Measurements from ENCODE around the gene KHNYN. TPM values are rescaled to one million over a fixed set of nuclear protein-coding genes. Genes with fewer than 3 reads are reported as not detected.

KHNYN gene
- 23.4 to 28.8 TPM (median 27.6 TPM) in 5 replicates for total RNA-seq (2022; extraction: Qiagen RNA extraction; ENCODE audit: low read depth)

DNA sequence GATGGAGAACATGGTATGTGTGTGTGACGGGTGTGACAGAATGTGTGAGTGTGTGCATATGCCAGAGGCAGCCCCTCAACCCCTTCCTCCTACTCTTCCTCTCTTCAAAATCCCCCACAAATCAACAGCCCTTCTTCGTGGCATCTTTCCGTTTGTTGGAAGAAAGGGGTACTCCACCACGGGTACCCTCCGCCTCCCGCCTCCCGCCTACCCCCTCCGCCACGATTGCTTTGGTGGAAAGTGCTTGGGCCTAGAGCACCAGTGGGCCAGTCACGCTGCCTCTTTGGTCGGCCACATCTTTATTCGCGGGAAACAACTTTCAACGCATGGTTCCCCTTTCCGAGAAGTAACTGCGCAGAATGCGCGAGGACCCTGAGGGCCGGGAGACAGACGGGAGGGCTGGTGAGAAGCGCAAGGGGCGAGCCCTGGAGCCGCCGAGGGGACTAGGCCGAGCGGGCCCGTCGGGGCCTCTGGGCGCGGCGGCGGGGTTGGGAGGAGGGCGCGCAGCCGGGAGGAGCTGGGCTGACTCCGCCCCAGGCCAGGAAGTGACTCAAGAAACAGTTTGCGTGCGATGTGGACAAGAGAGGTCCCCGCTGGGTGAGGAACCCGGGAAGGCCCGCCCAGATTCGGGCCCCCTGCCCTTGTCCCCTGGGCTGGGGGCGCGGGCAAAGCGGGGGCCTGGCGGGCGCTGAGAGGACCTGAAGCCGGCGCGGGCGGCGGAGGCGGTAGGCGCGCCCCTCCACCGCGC lies at the start of gene KHNYN, which contains the start of gene CBLN3:
Gene KHNYN (plus strand): TSS at position 560 of the 748 bp plus-strand sequence. CDS start 777 bp downstream, outside the sequence.
Gene CBLN3 (minus strand): TSS at position 274 of the 748 bp plus-strand sequence. CDS start 614 bp downstream, outside the sequence.

DNA sequence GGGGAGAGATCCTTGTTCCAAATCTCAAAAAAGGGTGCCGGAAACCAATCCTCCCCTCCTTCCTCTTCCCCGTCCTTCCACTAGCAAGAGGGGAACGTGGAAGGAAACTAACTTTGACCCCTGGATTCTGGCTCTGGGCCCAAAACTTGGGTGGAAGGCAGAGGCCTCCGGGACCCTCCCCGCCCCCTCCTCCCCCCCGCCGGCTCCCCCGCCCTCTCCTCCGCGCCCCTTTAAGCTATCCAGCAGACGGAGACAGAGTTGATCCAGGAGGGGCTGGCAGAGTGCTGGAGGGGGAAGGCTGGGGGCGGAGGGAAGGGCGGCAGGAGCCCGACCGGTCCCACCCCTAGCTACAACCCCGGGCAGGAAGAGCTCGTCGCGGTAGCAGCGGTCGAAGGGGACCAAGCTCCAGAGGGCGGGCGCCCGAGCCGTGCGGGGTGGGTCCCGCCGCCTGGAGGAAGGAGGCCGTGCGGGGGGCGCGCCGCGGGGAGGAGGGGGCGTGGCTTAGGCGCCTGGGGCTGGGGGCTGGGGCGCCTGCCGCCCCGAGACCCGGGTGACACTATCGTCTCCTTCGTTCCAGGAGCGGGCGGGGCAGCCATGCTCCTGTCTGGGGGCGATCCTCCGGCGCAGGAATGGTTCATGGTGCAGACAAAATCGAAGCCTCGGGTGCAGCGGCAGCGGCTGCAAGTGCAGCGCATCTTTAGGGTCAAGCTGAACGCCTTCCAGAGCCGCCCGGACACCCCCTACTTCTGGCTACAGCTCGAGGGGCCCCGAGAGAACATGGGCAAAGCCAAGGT lies 30.9 kb upstream of the KHNYN start, which contains the start of gene NYNRIN:
Gene NYNRIN (plus strand): TSS at position 351 of the 794 bp plus-strand sequence. CDS start 244 bp downstream, at position 595.

DNA sequence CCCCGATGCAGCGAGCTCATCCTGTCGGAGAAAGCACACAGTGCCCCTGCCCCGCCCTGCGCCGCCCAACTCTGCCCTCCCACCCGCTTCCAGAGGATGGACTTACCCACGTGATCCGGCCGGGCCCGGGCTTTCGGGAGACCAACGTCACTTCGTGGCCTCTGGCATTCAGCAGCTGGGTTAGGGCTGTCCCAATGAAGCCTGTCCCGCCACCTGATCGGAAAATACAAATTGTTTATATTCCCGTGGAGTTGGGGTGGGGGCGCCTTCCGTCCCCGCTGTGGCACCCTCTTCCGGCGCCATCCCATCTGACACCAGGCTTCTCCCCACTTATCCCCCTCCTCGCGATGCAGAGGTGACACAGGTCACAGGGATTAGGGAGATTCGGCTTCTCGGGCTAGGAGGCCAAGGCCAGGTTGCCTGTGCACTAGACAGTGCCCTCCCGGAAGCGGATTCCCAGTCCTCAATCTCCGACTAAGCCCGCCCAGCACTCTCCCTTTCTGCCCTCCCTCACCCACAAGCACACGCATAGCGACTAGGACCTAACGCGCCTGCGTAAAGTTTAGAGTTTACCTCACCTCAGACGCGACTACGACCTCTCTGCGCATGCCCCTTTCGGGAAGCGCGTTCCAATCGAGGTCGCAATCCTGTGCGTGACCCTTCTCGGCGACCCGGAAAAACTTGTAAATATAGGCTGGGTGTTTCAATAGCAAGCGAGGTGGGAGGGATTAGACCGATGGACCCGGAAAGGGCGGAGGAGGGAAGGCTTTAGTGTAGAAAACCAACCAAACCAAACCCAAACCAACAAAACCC lies 12.7 kb downstream of the KHNYN start, which contains the start of gene SDR39U1:
Gene SDR39U1 (minus strand): TSS at position 537 of the 813 bp plus-strand sequence. CDS start 7 bp downstream, at position 530.

Other genes with a start within 250 kb of the KHNYN start
- gene IPO4, start 241.1 kb upstream of the KHNYN start, total RNA-seq (2022; extraction: Qiagen RNA extraction; ENCODE audit: low read depth), result 71.7 to 83.4 TPM (median 76.3 TPM) in 5 replicates
- gene TM9SF1, start 234.5 kb upstream of the KHNYN start, total RNA-seq (2022; extraction: Qiagen RNA extraction; ENCODE audit: low read depth), result 63.4 to 67.1 TPM (median 65.5 TPM) in 5 replicates
- gene TSSK4, start 224.3 kb upstream of the KHNYN start, total RNA-seq (2022; extraction: Qiagen RNA extraction; ENCODE audit: low read depth), result not detected in 5 replicates
- gene CHMP4A, start 216.5 kb upstream of the KHNYN start, total RNA-seq (2022; extraction: Qiagen RNA extraction; ENCODE audit: low read depth), result 76.1 to 96.4 TPM (median 81.8 TPM) in 5 replicates
- gene MDP1, start 213.9 kb upstream of the KHNYN start, total RNA-seq (2022; extraction: Qiagen RNA extraction; ENCODE audit: low read depth), result 28.4 to 32.8 TPM (median 30.6 TPM) in 5 replicates
- 438 to 493 TPM (median 454 TPM) in 5 replicates for gene NEDD8, start 197.6 kb upstream of the KHNYN start, total RNA-seq (2022; extraction: Qiagen RNA extraction; ENCODE audit: low read depth)
- 55.3 to 62.7 TPM (median 61.5 TPM) in 5 replicates for gene GMPR2, start 197.0 kb upstream of the KHNYN start, total RNA-seq (2022; extraction: Qiagen RNA extraction; ENCODE audit: low read depth)
- gene TINF2, start 187.3 kb upstream of the KHNYN start, total RNA-seq (2022; extraction: Qiagen RNA extraction; ENCODE audit: low read depth), result 31.8 to 38.3 TPM (median 37.1 TPM) in 5 replicates
- gene TGM1, start 166.8 kb upstream of the KHNYN start, total RNA-seq (2022; extraction: Qiagen RNA extraction; ENCODE audit: low read depth), result 0.81 to 1.5 TPM (median 1.2 TPM) in 5 replicates
- gene RABGGTA, start 158.4 kb upstream of the KHNYN start, total RNA-seq (2022; extraction: Qiagen RNA extraction; ENCODE audit: low read depth), result 16.1 to 17.8 TPM (median 17.2 TPM) in 5 replicates
- gene DHRS1, start 130.2 kb upstream of the KHNYN start, total RNA-seq (2022; extraction: Qiagen RNA extraction; ENCODE audit: low read depth), result 8.1 to 13.1 TPM (median 10.3 TPM) in 5 replicates
- gene NOP9, start 130.1 kb upstream of the KHNYN start, total RNA-seq (2022; extraction: Qiagen RNA extraction; ENCODE audit: low read depth), result 14.8 to 17.6 TPM (median 16.2 TPM) in 5 replicates
- 0.17 to 0.72 TPM (median 0.19 TPM) in 5 replicates for gene CIDEB, start 122.0 kb upstream of the KHNYN start, total RNA-seq (2022; extraction: Qiagen RNA extraction; ENCODE audit: low read depth)
- gene LTB4R2, start 119.8 kb upstream of the KHNYN start, total RNA-seq (2022; extraction: Qiagen RNA extraction; ENCODE audit: low read depth), result 2.8 to 5.1 TPM (median 4.4 TPM) in 5 replicates
- gene LTB4R, start 118.5 kb upstream of the KHNYN start, total RNA-seq (2022; extraction: Qiagen RNA extraction; ENCODE audit: low read depth), result 3.9 to 6.3 TPM (median 5.2 TPM) in 5 replicates
- gene ADCY4, start 94.9 kb upstream of the KHNYN start, total RNA-seq (2022; extraction: Qiagen RNA extraction; ENCODE audit: low read depth), result not detected in 5 replicates
- not detected in 5 replicates for gene RIPK3, start 90.0 kb upstream of the KHNYN start, total RNA-seq (2022; extraction: Qiagen RNA extraction; ENCODE audit: low read depth)
- gene NFATC4, start 61.8 kb upstream of the KHNYN start, total RNA-seq (2022; extraction: Qiagen RNA extraction; ENCODE audit: low read depth), result 0.06 to 0.47 TPM (median 0.31 TPM) in 3 of 5 replicates, not detected in the others
- 0.25 to 0.34 TPM (median 0.26 TPM) in 5 replicates for gene NYNRIN, start 31.0 kb upstream of the KHNYN start, total RNA-seq (2022; extraction: Qiagen RNA extraction; ENCODE audit: low read depth)
- gene CBLN3, start 286 bp upstream of the KHNYN start, total RNA-seq (2022; extraction: Qiagen RNA extraction; ENCODE audit: low read depth), result 1.0 to 1.7 TPM (median 1.2 TPM) in 5 replicates
- 42.3 to 50.6 TPM (median 48.6 TPM) in 5 replicates for gene SDR39U1, start 12.8 kb downstream of the KHNYN start, total RNA-seq (2022; extraction: Qiagen RNA extraction; ENCODE audit: low read depth)
- not detected in 5 replicates for gene CMA1, start 78.3 kb downstream of the KHNYN start, total RNA-seq (2022; extraction: Qiagen RNA extraction; ENCODE audit: low read depth)
- gene CTSG, start 146.3 kb downstream of the KHNYN start, total RNA-seq (2022; extraction: Qiagen RNA extraction; ENCODE audit: low read depth), result not detected in 5 replicates
- not detected in 5 replicates for gene GZMH, start 179.7 kb downstream of the KHNYN start, total RNA-seq (2022; extraction: Qiagen RNA extraction; ENCODE audit: low read depth)
- gene GZMB, start 204.2 kb downstream of the KHNYN start, total RNA-seq (2022; extraction: Qiagen RNA extraction; ENCODE audit: low read depth), result not detected in 5 replicates

All from A549 treated with GW870086 at 1 μM for 4 hours (cell line).